Measurements from ENCODE around the gene ZNF837.

The ZNF837 gene

DNA sequence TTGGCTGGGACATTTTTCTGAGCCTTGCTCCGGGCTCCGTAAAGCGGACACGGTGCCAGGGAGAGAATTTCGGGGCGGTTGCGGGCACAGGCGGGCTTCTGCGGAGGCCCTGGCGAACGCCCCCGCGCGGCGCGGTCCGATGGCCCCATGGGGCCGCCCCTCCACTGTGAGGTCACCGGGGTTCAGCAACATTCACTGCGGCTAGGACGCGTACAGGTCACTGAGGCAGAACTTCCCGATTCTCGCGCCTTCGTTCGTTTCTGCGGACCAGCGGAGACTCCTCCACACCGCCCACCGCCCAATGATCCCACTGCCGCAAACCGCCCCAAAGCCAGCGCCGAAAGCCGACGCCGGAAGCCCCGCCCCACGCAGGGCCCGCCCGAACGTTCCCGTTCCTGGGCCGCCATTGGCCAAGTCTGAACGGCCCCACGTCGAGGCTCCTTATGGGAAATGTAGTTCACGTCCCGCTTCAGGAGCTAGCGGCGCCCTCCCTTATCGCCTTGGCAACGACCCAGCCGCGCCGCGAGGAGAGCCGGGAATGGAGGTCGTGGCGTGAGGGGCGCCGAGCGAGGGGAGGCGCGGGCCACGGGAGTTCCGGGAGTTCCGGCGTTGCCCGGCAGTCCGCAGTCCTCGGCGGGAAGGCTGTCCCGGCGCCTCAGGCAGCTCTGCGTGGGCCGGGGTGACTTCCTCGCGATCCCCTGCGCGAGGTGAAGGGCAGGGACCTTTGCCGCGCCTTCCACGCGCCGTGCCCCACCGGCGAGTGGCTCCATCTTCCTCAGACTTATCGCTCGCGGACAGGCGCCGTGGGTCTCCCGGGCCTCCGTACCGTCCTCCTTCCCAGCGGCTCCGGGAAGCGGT lies 27.6 kb upstream of the ZNF837 start, which contains the start of gene ZNF584 (continued):
- TF ChIP-seq, protein P1, sequence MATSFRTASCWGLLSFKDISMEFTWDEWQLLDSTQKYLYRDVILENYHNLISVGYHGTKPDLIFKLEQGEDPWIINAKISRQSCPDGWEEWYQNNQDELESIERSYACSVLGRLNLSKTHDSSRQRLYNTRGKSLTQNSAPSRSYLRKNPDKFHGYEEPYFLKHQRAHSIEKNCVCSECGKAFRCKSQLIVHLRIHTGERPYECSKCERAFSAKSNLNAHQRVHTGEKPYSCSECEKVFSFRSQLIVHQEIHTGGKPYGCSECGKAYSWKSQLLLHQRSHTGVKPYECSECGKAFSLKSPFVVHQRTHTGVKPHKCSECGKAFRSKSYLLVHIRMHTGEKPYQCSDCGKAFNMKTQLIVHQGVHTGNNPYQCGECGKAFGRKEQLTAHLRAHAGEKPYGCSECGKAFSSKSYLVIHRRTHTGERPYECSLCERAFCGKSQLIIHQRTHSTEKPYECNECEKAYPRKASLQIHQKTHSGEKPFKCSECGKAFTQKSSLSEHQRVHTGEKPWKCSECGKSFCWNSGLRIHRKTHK (tag by site-specific recombination; IDR thresholded peaks at IDR 0.05), result no peak
- TF ChIP-seq, protein P2, sequence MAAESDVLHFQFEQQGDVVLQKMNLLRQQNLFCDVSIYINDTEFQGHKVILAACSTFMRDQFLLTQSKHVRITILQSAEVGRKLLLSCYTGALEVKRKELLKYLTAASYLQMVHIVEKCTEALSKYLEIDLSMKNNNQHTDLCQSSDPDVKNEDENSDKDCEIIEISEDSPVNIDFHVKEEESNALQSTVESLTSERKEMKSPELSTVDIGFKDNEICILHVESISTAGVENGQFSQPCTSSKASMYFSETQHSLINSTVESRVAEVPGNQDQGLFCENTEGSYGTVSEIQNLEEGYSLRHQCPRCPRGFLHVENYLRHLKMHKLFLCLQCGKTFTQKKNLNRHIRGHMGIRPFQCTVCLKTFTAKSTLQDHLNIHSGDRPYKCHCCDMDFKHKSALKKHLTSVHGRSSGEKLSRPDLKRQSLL (tag by site-specific recombination; IDR thresholded peaks at IDR 0.05), result no peak
- TF ChIP-seq, protein P3, sequence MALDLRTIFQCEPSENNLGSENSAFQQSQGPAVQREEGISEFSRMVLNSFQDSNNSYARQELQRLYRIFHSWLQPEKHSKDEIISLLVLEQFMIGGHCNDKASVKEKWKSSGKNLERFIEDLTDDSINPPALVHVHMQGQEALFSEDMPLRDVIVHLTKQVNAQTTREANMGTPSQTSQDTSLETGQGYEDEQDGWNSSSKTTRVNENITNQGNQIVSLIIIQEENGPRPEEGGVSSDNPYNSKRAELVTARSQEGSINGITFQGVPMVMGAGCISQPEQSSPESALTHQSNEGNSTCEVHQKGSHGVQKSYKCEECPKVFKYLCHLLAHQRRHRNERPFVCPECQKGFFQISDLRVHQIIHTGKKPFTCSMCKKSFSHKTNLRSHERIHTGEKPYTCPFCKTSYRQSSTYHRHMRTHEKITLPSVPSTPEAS (tag by site-specific recombination; IDR thresholded peaks at IDR 0.05), result no peak
- TF ChIP-seq ZNF768 (tag by site-specific recombination; IDR thresholded peaks at IDR 0.05) (no peak), ZBTB21 (tag by site-specific recombination; IDR thresholded peaks at IDR 0.05) (no peak), ZNF169 (tag by site-specific recombination; IDR thresholded peaks at IDR 0.05) (no peak), ZNF777 (tag by site-specific recombination; IDR thresholded peaks at IDR 0.05; ENCODE audit: borderline replicate concordance) (peak; percentile 58), ZNF510 (tag by site-specific recombination; IDR thresholded peaks at IDR 0.05; ENCODE audit: insufficient replicate concordance) (no peak), ZNF549 (tag by site-specific recombination; IDR thresholded peaks at IDR 0.05) (no peak), ZFP41 (tag by site-specific recombination; IDR thresholded peaks at IDR 0.05; ENCODE audit: borderline replicate concordance) (no peak), ZNF785 (tag by site-specific recombination; IDR thresholded peaks at IDR 0.05) (peak; percentile 94), ZNF324 (tag by site-specific recombination; IDR thresholded peaks at IDR 0.05) (no peak), TCF7L2 (IDR thresholded peaks at IDR 0.05; ENCODE audit: borderline replicate concordance, low read depth, low read length) (no peak), ZNF600 (tag by site-specific recombination; IDR thresholded peaks at IDR 0.05) (no peak), BCL11A (tag by site-specific recombination; IDR thresholded peaks at IDR 0.05; ENCODE audit: low read depth) (no peak), ZNF585B (tag by site-specific recombination; IDR thresholded peaks at IDR 0.05) (no peak), ZNF571 (tag by site-specific recombination; IDR thresholded peaks at IDR 0.05) (no peak), ZNF658 (tag by site-specific recombination; IDR thresholded peaks at IDR 0.05) (no peak), ZNF157 (tag by site-specific recombination; IDR thresholded peaks at IDR 0.05) (no peak), ZBTB1 (tag by site-specific recombination; IDR thresholded peaks at IDR 0.05) (no peak), KLF1 (tag by site-specific recombination; IDR thresholded peaks at IDR 0.05) (peak; percentile 90), ZNF19 (tag by site-specific recombination; IDR thresholded peaks at IDR 0.05; ENCODE audit: low read depth) (no peak), ZNF37A (tag by site-specific recombination; IDR thresholded peaks at IDR 0.05) (no peak), ZNF548 (tag by site-specific recombination; IDR thresholded peaks at IDR 0.05) (no peak), ZNF624 (tag by site-specific recombination; IDR thresholded peaks at IDR 0.05) (no peak), MEIS1 (CRISPR knock-in tag; IDR thresholded peaks at IDR 0.05; ENCODE audit: borderline replicate concordance) (no peak), ZXDB (tag by site-specific recombination; IDR thresholded peaks at IDR 0.05) (0 out of 2 replicates have a peak, but pooled peaks have one; percentile 64), ZNF10 (tag by site-specific recombination; IDR thresholded peaks at IDR 0.05) (no peak)
- TF ChIP-seq, protein P4, sequence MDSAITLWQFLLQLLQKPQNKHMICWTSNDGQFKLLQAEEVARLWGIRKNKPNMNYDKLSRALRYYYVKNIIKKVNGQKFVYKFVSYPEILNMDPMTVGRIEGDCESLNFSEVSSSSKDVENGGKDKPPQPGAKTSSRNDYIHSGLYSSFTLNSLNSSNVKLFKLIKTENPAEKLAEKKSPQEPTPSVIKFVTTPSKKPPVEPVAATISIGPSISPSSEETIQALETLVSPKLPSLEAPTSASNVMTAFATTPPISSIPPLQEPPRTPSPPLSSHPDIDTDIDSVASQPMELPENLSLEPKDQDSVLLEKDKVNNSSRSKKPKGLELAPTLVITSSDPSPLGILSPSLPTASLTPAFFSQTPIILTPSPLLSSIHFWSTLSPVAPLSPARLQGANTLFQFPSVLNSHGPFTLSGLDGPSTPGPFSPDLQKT (IDR thresholded peaks at IDR 0.05; ENCODE audit: borderline replicate concordance, low read depth, low read length), result no peak
- TF ChIP-seq, protein P5, sequence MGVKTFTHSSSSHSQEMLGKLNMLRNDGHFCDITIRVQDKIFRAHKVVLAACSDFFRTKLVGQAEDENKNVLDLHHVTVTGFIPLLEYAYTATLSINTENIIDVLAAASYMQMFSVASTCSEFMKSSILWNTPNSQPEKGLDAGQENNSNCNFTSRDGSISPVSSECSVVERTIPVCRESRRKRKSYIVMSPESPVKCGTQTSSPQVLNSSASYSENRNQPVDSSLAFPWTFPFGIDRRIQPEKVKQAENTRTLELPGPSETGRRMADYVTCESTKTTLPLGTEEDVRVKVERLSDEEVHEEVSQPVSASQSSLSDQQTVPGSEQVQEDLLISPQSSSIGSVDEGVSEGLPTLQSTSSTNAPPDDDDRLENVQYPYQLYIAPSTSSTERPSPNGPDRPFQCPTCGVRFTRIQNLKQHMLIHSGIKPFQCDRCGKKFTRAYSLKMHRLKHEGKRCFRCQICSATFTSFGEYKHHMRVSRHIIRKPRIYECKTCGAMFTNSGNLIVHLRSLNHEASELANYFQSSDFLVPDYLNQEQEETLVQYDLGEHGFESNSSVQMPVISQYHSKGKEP (tag by site-specific recombination; IDR thresholded peaks at IDR 0.05), result no peak
- TF ChIP-seq, protein P6, sequence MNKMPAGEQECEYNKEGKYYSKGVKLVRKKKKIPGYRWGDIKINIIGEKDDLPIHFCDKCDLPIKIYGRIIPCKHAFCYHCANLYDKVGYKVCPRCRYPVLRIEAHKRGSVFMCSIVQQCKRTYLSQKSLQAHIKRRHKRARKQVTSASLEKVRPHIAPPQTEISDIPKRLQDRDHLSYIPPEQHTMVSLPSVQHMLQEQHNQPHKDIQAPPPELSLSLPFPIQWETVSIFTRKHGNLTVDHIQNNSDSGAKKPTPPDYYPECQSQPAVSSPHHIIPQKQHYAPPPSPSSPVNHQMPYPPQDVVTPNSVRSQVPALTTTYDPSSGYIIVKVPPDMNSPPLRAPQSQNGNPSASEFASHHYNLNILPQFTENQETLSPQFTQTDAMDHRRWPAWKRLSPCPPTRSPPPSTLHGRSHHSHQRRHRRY (tag by site-specific recombination; IDR thresholded peaks at IDR 0.05), result no peak
- TF ChIP-seq, protein P7, sequence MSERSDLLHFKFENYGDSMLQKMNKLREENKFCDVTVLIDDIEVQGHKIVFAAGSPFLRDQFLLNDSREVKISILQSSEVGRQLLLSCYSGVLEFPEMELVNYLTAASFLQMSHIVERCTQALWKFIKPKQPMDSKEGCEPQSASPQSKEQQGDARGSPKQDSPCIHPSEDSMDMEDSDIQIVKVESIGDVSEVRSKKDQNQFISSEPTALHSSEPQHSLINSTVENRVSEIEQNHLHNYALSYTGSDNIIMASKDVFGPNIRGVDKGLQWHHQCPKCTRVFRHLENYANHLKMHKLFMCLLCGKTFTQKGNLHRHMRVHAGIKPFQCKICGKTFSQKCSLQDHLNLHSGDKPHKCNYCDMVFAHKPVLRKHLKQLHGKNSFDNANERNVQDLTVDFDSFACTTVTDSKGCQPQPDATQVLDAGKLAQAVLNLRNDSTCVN (tag by site-specific recombination; optimal IDR thresholded peaks at IDR 0.05), result peak; percentile 82

Data from HEK293 (cell line).